Neural cell (in vitro differentiated cells): ENCODE results near the gene RTP2. TPM values are rescaled to one million over a fixed set of nuclear protein-coding genes. Genes with fewer than 3 reads are reported as not detected.

Source experiments
- H2AFZ ChIP-seq: fragments of 200-600, 300-800 bp; sonication (generic), shearing (Covaris generic); 2 replicates; pipeline ENCODE4 v1.6.0; 2014; ENCODE audit warnings: low read depth, mild to moderate bottlenecking, antibody characterized with exemption, low read length, moderate library complexity
- H3F3A ChIP-seq: fragments of 200-600 bp; shearing (Covaris generic); 2 replicates; pipeline ENCODE4 v1.6.1; 2016; ENCODE audit warnings: mild to moderate bottlenecking, moderate library complexity, mixed read lengths, antibody characterized with exemption, low read length; ENCODE audit not compliant: insufficient read depth, poor library complexity, severe bottlenecking
- H3K27ac ChIP-seq: fragments of 200-600, 300-800 bp; sonication (generic), shearing (Covaris generic); 2 replicates; pipeline ENCODE4 v1.5.1; 2014; ENCODE audit warnings: mild to moderate bottlenecking, low read length, moderate library complexity
- H3K27me3 ChIP-seq: fragments of 300-800, 200-600 bp; sonication (generic), shearing (Covaris generic); 2 replicates; pipeline ENCODE4 v1.6.0; 2014; ENCODE audit warnings: mild to moderate bottlenecking, low read depth, low read length, moderate library complexity; ENCODE audit not compliant: insufficient read depth
- H3K36me3 ChIP-seq: fragments of 300-800, 200-600 bp; sonication (generic), shearing (Covaris generic); 2 replicates; pipeline ENCODE4 v1.5.1; 2014; ENCODE audit warnings: mild to moderate bottlenecking, antibody characterized with exemption, low read length, moderate library complexity; ENCODE audit not compliant: insufficient read depth
- H3K4me2 ChIP-seq: fragments of 300-800, 200-600 bp; sonication (generic), shearing (Covaris generic); 2 replicates; pipeline ENCODE4 v1.6.0; 2014; ENCODE audit warnings: mild to moderate bottlenecking, low read length
- H3K4me3 ChIP-seq: fragments of 300-800, 200-600 bp; sonication (generic), shearing (Covaris generic); 2 replicates; pipeline ENCODE4 v1.5.1; 2014; ENCODE audit warnings: mild to moderate bottlenecking, low read length, moderate library complexity
- H3K79me2 ChIP-seq: fragments of 200-600 bp; shearing (Covaris generic); replicated peaks from 2 replicates; pipeline ENCODE4 v1.6.0; 2014; ENCODE audit warnings: mild to moderate bottlenecking, low read length, moderate library complexity; ENCODE audit not compliant: insufficient read depth
- H3K9ac ChIP-seq: fragments of 300-800, 200-600 bp; sonication (generic), shearing (Covaris generic); 2 replicates; pipeline ENCODE4 v1.6.1; 2016; ENCODE audit warnings: mild to moderate bottlenecking, low read length, mixed read lengths
- H3K9me2 ChIP-seq: fragments of 200-600 bp; shearing (Covaris generic); 2 replicates; pipeline ENCODE4 v1.6.1; 2016; ENCODE audit warnings: mild to moderate bottlenecking, low read length, mixed read lengths; ENCODE audit not compliant: insufficient read depth
- H3K9me3 ChIP-seq: fragments of 200-600, 300-800 bp; sonication (generic), shearing (Covaris generic); 2 replicates; pipeline ENCODE4 v1.6.1; 2016; ENCODE audit warnings: mild to moderate bottlenecking, mixed run types, low read length, moderate library complexity, mixed read lengths
- H4K20me1 ChIP-seq: fragments of 200-600 bp; shearing (Covaris generic); 2 replicates; pipeline ENCODE4 v1.6.1; 2016; ENCODE audit warnings: mild to moderate bottlenecking, mixed run types; ENCODE audit not compliant: insufficient read depth
- CTCF ChIP-seq: fragments of 450-650 bp; IDR thresholded peaks from 2 replicates; pipeline ENCODE4 v1.5.1; 2014; ENCODE audit warnings: antibody characterized with exemption, mild to moderate bottlenecking, moderate library complexity; ENCODE audit not compliant: poor library complexity, severe bottlenecking
- MXI1 ChIP-seq: fragments of 450-650 bp; conservative IDR thresholded peaks from 2 replicates; pipeline ENCODE4 v1.6.1; 2014; ENCODE audit warnings: antibody characterized with exemption, mild to moderate bottlenecking; ENCODE audit not compliant: poor library complexity, severe bottlenecking
- RAD21 ChIP-seq: fragments of 450-650 bp; conservative IDR thresholded peaks from 2 replicates; pipeline ENCODE4 v1.6.1; 2014; ENCODE audit warnings: antibody characterized with exemption, mild to moderate bottlenecking, moderate library complexity
- SMC3 ChIP-seq: fragments of 450-650 bp; conservative IDR thresholded peaks from 2 replicates; pipeline ENCODE4 v1.6.1; 2014; ENCODE audit warnings: antibody characterized with exemption, mild to moderate bottlenecking, moderate library complexity; ENCODE audit not compliant: poor library complexity
- TAF1 ChIP-seq: IDR thresholded peaks from 2 replicates; pipeline ENCODE4 v1.6.1; 2012; ENCODE audit warnings: low read depth
- polyA plus RNA-seq: library from polyadenylated mRNA; depleted of rRNA; stranded (reverse); fragments of >200 nt; gene quantifications from 2 replicates; pipeline ENCODE4 v1.2.3, GENCODE V29; 2014

The RTP2 gene
- polyA plus RNA-seq, 1 donor from 2014 or later = not detected

DNA sequence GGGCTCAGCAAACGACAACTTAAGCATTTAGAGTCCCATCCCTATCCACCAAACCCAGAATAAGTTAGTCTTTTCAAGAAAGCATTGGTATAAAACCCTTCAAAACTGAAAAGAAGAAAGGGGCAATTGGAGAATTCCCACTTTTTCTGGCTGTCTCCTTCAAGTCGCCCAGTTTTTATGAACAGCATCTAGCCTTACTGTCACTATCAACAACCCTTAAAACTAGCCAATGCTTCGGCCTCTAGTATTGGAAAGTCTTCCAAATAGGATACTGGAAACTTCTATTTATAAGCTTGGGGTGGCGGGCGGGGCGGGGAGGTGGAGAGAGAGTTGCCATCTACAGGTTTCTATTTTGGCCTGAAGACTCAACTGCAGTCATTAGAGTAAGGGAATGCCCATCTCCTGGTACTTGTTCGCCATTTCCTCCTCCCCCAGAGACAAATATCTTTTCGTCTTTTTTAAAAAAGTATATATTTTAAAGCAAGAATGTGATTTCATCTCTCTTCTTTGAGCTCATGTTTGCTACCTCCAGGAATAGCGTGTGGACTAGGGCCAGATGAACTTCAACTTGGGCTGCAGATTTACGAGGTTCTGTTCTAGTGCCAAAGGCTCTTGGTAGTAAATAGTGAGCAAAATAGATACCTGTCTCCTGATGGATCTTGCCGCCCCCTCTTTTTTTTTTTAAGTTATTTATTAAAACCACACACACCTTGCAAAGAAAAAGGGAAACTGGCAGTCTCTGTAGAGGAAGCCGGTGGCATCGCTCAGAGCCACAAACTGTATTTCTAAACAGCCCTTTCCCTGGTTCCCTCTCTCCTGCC is 40.2 kb upstream of the RTP2 start:
- Histone ChIP-seq H3K27ac (no peak overlapping the region), H3K79me2 (peaks cover 17% of the 10 kb centered on the region)

DNA sequence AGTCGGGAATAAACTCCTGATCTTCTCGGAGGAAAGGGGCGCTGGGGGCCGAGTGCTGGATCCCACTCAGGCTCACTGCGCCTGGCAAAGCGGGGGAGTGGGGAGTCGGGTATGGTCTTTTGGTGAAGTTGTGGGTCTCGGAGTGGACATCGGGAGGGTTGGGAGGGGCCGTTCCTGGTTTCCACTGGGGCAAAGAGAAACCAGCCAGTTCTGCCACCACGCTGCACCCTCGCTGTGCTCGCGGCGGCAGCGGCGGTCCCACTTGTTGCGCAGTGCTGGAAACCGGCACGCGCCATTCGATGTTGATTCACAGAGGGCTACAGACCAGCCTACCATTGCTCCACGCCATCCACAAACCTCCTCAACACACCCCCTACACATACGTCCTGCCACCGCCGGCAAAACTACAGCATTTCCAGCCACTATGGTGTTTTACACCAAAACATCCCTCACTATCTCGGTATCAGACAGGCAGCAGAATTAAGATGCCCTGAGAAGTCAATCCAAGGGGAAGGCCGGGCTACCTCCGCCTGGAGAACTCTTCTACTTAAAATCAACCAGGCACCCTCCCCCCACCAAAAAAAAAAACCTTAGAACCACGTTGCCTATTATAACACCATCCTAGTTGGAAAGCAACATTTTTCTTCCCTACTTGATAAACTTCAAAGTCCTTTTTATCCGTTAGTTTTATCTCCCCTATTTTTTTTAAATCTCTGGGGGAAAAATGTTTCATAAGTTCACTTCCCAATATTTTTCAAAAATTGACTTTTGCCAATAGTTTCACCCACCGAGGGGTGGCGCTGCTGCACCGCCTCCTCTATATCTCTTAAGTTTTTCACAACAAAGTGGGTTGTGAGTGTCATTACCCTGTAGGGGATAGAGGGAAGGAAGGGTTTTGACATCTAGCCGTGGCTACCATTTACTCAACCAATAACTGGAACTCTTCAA is 39.3 kb upstream of the RTP2 start:
- no peaks in the 10 kb centered on the region for H3K9me3 ChIP-seq
- peaks cover 8% of the 10 kb centered on the region for H3F3A ChIP-seq
- no peaks in the 10 kb centered on the region for H4K20me1 ChIP-seq
- H3K27me3 ChIP-seq = peaks cover 50% of the 10 kb centered on the region
- H3K4me2 ChIP-seq = peak overlapping the region; percentile 60
- H3K27ac ChIP-seq = no peak overlapping the region
- H3K36me3 ChIP-seq = no peaks in the 10 kb centered on the region
- no peaks in the 10 kb centered on the region for H3K9me2 ChIP-seq
- peak overlapping the region; percentile 67 for H3K4me3 ChIP-seq
- peak; percentile 76 for TF ChIP-seq CTCF
- peak; percentile 82 for TF ChIP-seq RAD21
- no peak for TF ChIP-seq TAF1
- no peak for TF ChIP-seq MXI1
- peak; percentile 79 for TF ChIP-seq SMC3
- H2AFZ ChIP-seq = no peak overlapping the region
- peaks cover 17% of the 10 kb centered on the region for H3K79me2 ChIP-seq
- peak overlapping the region; percentile 36 for H3K9ac ChIP-seq

More for the DNA sequence above, 40.2 kb upstream of the RTP2 start:
- Histone ChIP-seq H3K4me2 (no peak overlapping the region), H4K20me1 (no peaks in the 10 kb centered on the region), H3K36me3 (no peaks in the 10 kb centered on the region), H2AFZ (no peak overlapping the region), H3K9me3 (no peaks in the 10 kb centered on the region), H3K9me2 (no peaks in the 10 kb centered on the region), H3K9ac (peak overlapping the region; percentile 85), H3F3A (peaks cover 8% of the 10 kb centered on the region), H3K27me3 (peaks cover 41% of the 10 kb centered on the region), H3K4me3 (peak overlapping the region; percentile 69)
- TF ChIP-seq CTCF = peak; percentile 40
- no peak for TF ChIP-seq TAF1
